ENCODE data around the gene LETM1. TPM values are rescaled to one million over a fixed set of nuclear protein-coding genes. Genes with fewer than 3 reads are reported as not detected.

LETM1 gene
- total and polyA plus RNA-seq, 2 experiments from 2014 or later, result 23.3 to 68.9 TPM

- TF ChIP-seq, protein P1, sequence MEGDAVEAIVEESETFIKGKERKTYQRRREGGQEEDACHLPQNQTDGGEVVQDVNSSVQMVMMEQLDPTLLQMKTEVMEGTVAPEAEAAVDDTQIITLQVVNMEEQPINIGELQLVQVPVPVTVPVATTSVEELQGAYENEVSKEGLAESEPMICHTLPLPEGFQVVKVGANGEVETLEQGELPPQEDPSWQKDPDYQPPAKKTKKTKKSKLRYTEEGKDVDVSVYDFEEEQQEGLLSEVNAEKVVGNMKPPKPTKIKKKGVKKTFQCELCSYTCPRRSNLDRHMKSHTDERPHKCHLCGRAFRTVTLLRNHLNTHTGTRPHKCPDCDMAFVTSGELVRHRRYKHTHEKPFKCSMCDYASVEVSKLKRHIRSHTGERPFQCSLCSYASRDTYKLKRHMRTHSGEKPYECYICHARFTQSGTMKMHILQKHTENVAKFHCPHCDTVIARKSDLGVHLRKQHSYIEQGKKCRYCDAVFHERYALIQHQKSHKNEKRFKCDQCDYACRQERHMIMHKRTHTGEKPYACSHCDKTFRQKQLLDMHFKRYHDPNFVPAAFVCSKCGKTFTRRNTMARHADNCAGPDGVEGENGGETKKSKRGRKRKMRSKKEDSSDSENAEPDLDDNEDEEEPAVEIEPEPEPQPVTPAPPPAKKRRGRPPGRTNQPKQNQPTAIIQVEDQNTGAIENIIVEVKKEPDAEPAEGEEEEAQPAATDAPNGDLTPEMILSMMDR (conservative IDR thresholded peaks at IDR 0.05; ENCODE audit: low read depth in 2 of 2), result no peak
- TF ChIP-seq, protein P2, sequence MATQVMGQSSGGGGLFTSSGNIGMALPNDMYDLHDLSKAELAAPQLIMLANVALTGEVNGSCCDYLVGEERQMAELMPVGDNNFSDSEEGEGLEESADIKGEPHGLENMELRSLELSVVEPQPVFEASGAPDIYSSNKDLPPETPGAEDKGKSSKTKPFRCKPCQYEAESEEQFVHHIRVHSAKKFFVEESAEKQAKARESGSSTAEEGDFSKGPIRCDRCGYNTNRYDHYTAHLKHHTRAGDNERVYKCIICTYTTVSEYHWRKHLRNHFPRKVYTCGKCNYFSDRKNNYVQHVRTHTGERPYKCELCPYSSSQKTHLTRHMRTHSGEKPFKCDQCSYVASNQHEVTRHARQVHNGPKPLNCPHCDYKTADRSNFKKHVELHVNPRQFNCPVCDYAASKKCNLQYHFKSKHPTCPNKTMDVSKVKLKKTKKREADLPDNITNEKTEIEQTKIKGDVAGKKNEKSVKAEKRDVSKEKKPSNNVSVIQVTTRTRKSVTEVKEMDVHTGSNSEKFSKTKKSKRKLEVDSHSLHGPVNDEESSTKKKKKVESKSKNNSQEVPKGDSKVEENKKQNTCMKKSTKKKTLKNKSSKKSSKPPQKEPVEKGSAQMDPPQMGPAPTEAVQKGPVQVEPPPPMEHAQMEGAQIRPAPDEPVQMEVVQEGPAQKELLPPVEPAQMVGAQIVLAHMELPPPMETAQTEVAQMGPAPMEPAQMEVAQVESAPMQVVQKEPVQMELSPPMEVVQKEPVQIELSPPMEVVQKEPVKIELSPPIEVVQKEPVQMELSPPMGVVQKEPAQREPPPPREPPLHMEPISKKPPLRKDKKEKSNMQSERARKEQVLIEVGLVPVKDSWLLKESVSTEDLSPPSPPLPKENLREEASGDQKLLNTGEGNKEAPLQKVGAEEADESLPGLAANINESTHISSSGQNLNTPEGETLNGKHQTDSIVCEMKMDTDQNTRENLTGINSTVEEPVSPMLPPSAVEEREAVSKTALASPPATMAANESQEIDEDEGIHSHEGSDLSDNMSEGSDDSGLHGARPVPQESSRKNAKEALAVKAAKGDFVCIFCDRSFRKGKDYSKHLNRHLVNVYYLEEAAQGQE (IDR thresholded peaks at IDR 0.05; ENCODE audit: unreplicated experiment), result no peak
- TF ChIP-seq ETS1 (IDR thresholded peaks at IDR 0.05) (no peak), STAT1 (IDR thresholded peaks at IDR 0.05; ENCODE audit: unreplicated experiment) (no peak)
These were observed 25.7 kb downstream of the LETM1 start (continued) for GRCh38 chr4:1830234-1830633.

DNA sequence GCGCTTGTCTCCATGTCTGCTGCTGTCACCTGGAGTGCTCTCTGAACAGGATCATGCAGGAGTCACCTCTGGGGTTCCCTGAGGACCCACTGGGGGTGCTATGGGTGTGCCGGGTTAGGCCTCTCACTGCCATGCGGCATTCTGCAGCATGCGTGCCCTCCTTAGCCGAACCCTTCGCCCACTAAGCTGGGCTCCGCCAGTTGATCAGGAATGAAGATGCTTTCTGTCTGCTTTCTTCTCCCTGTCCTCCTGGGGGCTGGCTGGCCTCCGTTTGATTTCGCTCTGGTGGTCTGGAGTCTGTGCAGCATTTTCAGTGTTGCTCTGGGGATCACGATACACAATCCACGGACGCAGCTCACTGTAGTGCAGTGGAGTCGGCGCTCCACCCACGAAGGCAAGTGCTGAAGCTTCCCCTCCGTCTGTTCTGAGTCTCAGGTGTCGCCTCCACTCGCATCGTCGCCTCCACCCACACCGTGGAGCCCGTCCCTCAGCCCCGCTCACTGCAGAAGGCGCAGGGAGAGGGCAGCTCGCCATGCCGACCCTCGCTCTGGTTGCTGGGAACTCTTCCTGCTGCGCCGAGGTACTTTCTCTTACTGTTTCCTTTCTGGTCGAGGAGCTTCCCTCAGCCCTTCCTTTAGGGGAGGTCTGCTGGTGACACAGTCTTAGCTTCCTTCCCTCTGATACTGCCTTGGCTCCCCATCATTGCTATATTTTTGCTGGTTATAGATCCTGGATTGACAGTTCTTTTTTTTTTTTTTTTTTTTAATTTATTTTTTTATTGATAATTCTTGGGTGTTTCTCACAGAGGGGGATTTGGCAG is 29.2 kb downstream of the LETM1 start:
- H3K27me3 ChIP-seq (ENCODE audit: insufficient read depth), result no peaks in the 10 kb centered on the region
- Mint-ChIP-seq H3K27me3 (ENCODE audit: insufficient read depth, low read depth, poor library complexity) (peaks cover 18% of the 10 kb centered on the region), H3K4me1 (peaks cover 10% of the 10 kb centered on the region), H3K9me3 (peaks cover 14% of the 10 kb centered on the region), H3K27ac (no peak overlapping the region; the same call in 1 of the 2 replicates), H3K36me3 (ENCODE audit: low read depth) (peaks cover 64% of the 10 kb centered on the region), H3K4me3 (no peak overlapping the region)
- H3K79me2 ChIP-seq (replicated peaks; ENCODE audit: insufficient read depth), result no peaks in the 10 kb centered on the region
- H3F3A ChIP-seq (replicated peaks; ENCODE audit: low read depth), result no peaks in the 10 kb centered on the region; the same call in 1 of the 2 replicates
- no peaks in the 10 kb centered on the region for H3K9me2 ChIP-seq (ENCODE audit: insufficient read depth)
- DNase-seq (ENCODE audit: low spot score), result no peak
- no peaks in the 10 kb centered on the region; the same call in 1 of the 2 replicates for H4K20me1 ChIP-seq (replicated peaks; ENCODE audit: insufficient read depth)
- no peaks in the 10 kb centered on the region for H3K4me1 ChIP-seq (ENCODE audit: insufficient read depth)
- no peak for ATAC-seq
- H2AFZ ChIP-seq, result no peak overlapping the region
- H3K4me2 ChIP-seq, result no peak overlapping the region
- H3K27ac ChIP-seq (ENCODE audit: low read depth), result no peak overlapping the region
- H3K36me3 ChIP-seq (ENCODE audit: insufficient read depth), result peaks cover 3% of the 10 kb centered on the region
- no peak overlapping the region for H3K4me3 ChIP-seq
- TF ChIP-seq ZNF331 (CRISPR knock-in tag; IDR thresholded peaks at IDR 0.05; ENCODE audit: low read depth) (no peak), STAT1 (IDR thresholded peaks at IDR 0.05; ENCODE audit: unreplicated experiment) (no peak), EZH2phosphoT487 (IDR thresholded peaks at IDR 0.05; ENCODE audit: unreplicated experiment) (no peak), POLR2AphosphoS5 (IDR thresholded peaks at IDR 0.05; ENCODE audit: low read depth) (no peak), CREB1 (CRISPR knock-in tag; IDR thresholded peaks at IDR 0.05; ENCODE audit: low read depth) (no peak)
- TF ChIP-seq, protein P2 (IDR thresholded peaks at IDR 0.05; ENCODE audit: unreplicated experiment), result no peak

All from GM23338 (cell line).